PC-3 (cell line): ENCODE results near the gene TJAP1. TPM values are rescaled to one million over a fixed set of nuclear protein-coding genes. Genes with fewer than 3 reads are reported as not detected.

Experiments
- ATAC-seq: fragments of 200-7000 bp; cut with Tn5 transposase; 2 replicates; pipeline ENCODE4 v1.9.1; 2020; ENCODE audit warnings: mild to moderate bottlenecking, moderate library complexity
- BruUV-seq: library from RNA; stranded (reverse); fragments of 400-500 nt; replicated peaks from 2 replicates; lab custom pipeline; 2021; lab: Mats Ljungman, UMichigan
- CTCF ChIA-PET: fragments of 300-600 bp; sonication (Branson Sonifier 250); formaldehyde crosslinking; loops from one replicate; lab custom pipeline; 2022; ENCODE audit warnings: antibody characterized with exemption; lab: Charles Lee
- POLR2A ChIA-PET: fragments of 300-600 bp; sonication (Branson Sonifier 250); formaldehyde crosslinking; loops from one replicate; lab custom pipeline; 2022; ENCODE audit warnings: antibody characterized with exemption; ENCODE audit not compliant: unreplicated experiment; lab: Charles Lee
- DNase-seq: peaks from one replicate; pipeline ENCODE4 v3.0.0-alpha.2; 2015
- H2AFZ ChIP-seq: fragments of 300-600 bp; sonication (generic); 2 replicates; pipeline ENCODE4 v1.6.0; 2016; ENCODE audit warnings: antibody characterized with exemption, low read length
- H3F3A ChIP-seq: fragments of 300-600 bp; sonication (generic); one replicate; pipeline ENCODE4 v1.6.0; 2017; ENCODE audit warnings: antibody characterized with exemption, low read length, control low read depth, mild to moderate bottlenecking; ENCODE audit not compliant: unreplicated experiment
- H3K27ac ChIP-seq: fragments of 300-600 bp; sonication (generic); 2 replicates; pipeline ENCODE4 v1.5.1; 2016; ENCODE audit warnings: mild to moderate bottlenecking, low read length
- H3K27me3 ChIP-seq: fragments of 300-600 bp; sonication (generic); 2 replicates; pipeline ENCODE4 v1.6.1; 2016; ENCODE audit warnings: low read length, mixed read lengths
- H3K36me3 ChIP-seq: fragments of 300-600 bp; sonication (generic); 2 replicates; pipeline ENCODE4 v1.6.1; 2016; ENCODE audit warnings: low read depth, mixed run types, low read length, mixed read lengths
- H3K4me1 ChIP-seq: fragments of 300-600 bp; sonication (generic); 2 replicates; pipeline ENCODE4 v1.5.1; 2016; ENCODE audit warnings: low read length; ENCODE audit not compliant: insufficient read depth
- H3K4me2 ChIP-seq: fragments of 300-600 bp; sonication (generic); 2 replicates; pipeline ENCODE4 v1.6.0; 2016; ENCODE audit warnings: low read length
- H3K4me3 ChIP-seq: fragments of 300-600 bp; sonication (generic); 2 replicates; pipeline ENCODE4 v1.5.1; 2016; ENCODE audit warnings: mild to moderate bottlenecking, low read length, mixed read lengths
- H3K79me2 ChIP-seq: fragments of 300-600 bp; sonication (generic); 2 replicates; pipeline ENCODE4 v1.6.1; 2017; ENCODE audit warnings: low read length, mixed read lengths
- H3K9ac ChIP-seq: fragments of 300-600 bp; sonication (generic); 2 replicates; pipeline ENCODE4 v1.6.0; 2016; ENCODE audit warnings: mild to moderate bottlenecking, low read length
- H3K9me2 ChIP-seq: fragments of 300-600 bp; sonication (generic); replicated peaks from 2 replicates; pipeline ENCODE4 v1.6.1; 2016; ENCODE audit warnings: mixed run types, low read length, mixed read lengths
- H3K9me3 ChIP-seq: fragments of 300-600 bp; sonication (generic); 2 replicates; pipeline ENCODE4 v1.6.1; 2016; ENCODE audit warnings: low read length, mixed read lengths
- H4K20me1 ChIP-seq: fragments of 300-600 bp; sonication (generic); 2 replicates; pipeline ENCODE4 v1.6.1; 2016; ENCODE audit warnings: low read length, mixed read lengths
- CTCF ChIP-seq: fragments of 300-600 bp; sonication (generic); conservative IDR thresholded peaks from 2 replicates; pipeline ENCODE4 v1.5.1; 2017; ENCODE audit warnings: antibody characterized with exemption, low read depth, mild to moderate bottlenecking, low read length
- EZH2 ChIP-seq: fragments of 300-600 bp; sonication (generic); IDR thresholded peaks from one replicate; pipeline ENCODE4 v1.6.1; 2017; ENCODE audit warnings: antibody characterized with exemption, mild to moderate bottlenecking, low read length; ENCODE audit not compliant: unreplicated experiment
- EZH2phosphoT487 ChIP-seq: fragments of 300-600 bp; sonication (generic); IDR thresholded peaks from 2 replicates; pipeline ENCODE4 v1.6.1; 2018; ENCODE audit warnings: mild to moderate bottlenecking, antibody characterized with exemption, low read length, borderline replicate concordance
- intact Hi-C: fragments of 100-400 bp; cut with micrococcal nuclease; formaldehyde crosslinking; loops from 2 replicates; pipeline ENCODE4 v1.9.0; 2023
- total RNA-seq: library from RNA; depleted of rRNA; stranded (reverse); fragments of >200 nt; gene quantifications from 2 replicates; pipeline ENCODE4 v1.2.3, GENCODE V29; 2014

The TJAP1 gene
- total RNA-seq, 1 experiment from 2014 or later, result 28.5 TPM

- Histone ChIP-seq H3K4me1 (peaks cover 16% of the 10 kb centered on the region), H4K20me1 (peaks cover 22% of the 10 kb centered on the region), H3K36me3 (peaks cover 40% of the 10 kb centered on the region), H3K9me2 (no peaks in the 10 kb centered on the region), H3K27me3 (no peaks in the 10 kb centered on the region), H3K4me3 (peak within 1 kb of the TSS; percentile 98), H3K79me2 (peaks cover 59% of the 10 kb centered on the region), H3K4me2 (peak within 1 kb of the TSS; percentile 91), H3K9me3 (no peaks in the 10 kb centered on the region), H3F3A (no peaks in the 10 kb centered on the region), H2AFZ (peak within 1 kb of the TSS; percentile 74), H3K27ac (peak within 1 kb of the TSS; percentile 51), H3K9ac (peak within 1 kb of the TSS; percentile 99)
- peak; percentile 90 for ATAC-seq
- TSS peak; percentile 73 for BruUV-seq
- DNase-seq, result peak; percentile 99
- intact Hi-C loops, result no loop called here
- no peak for TF ChIP-seq EZH2phosphoT487
- TF ChIP-seq CTCF, result no peak
- no peak for TF ChIP-seq EZH2
- ChIA-PET CTCF (interaction anchor here (0.6 kb wide), 1 partner anchor 147 kb away, joined by 3 read pairs; the partner anchor contains the start of gene ZNF318), POLR2A (no interaction called here)
These were observed 39.5 kb downstream of the TJAP1 start, which contains the start of the genes POLR1C and YIPF3 for GRCh38 chr6:43516697-43517504. Gene POLR1C, plus strand, starts transcription at chr6:43517089. Its CDS starts 21 bp downstream, at chr6:43517110. Gene YIPF3, minus strand, starts transcription at chr6:43516926. Its CDS starts 119 bp downstream, at chr6:43516807.

GRCh38 chr6:43517505-43518357 is 40.4 kb downstream of the TJAP1 start:
- Histone ChIP-seq H3K4me1 (peaks cover 16% of the 10 kb centered on the region), H3F3A (no peaks in the 10 kb centered on the region), H3K9me3 (no peaks in the 10 kb centered on the region), H3K27ac (peak overlapping the region; percentile 51), H3K27me3 (no peaks in the 10 kb centered on the region), H3K79me2 (peaks cover 59% of the 10 kb centered on the region), H4K20me1 (peaks cover 22% of the 10 kb centered on the region), H3K36me3 (peaks cover 48% of the 10 kb centered on the region), H3K4me2 (peak overlapping the region; percentile 91), H2AFZ (peak overlapping the region; percentile 27), H3K9ac (peak overlapping the region; percentile 99), H3K9me2 (no peaks in the 10 kb centered on the region), H3K4me3 (peak overlapping the region; percentile 98)
- ATAC-seq (no peak), DNase-seq (no peak)
- intact Hi-C loops, result no loop called here
- CTCF ChIA-PET, result no interaction called here
- BruUV-seq, result no TSS peak
- POLR2A ChIA-PET, result no interaction called here
- TF ChIP-seq EZH2, result no peak
- TF ChIP-seq CTCF, result no peak
- TF ChIP-seq EZH2phosphoT487, result no peak
